Stimulated activated CD8-positive, alpha-beta memory T cell treated with anti-CD3 and anti-CD28 coated beads, Interleukin-15, amount 100 ng/mL, for 48 hours (primary cell): ENCODE results near the gene SLC45A1.

Experiments used
- DNase-seq, 2 donors: peaks; one replicate each; pipeline ENCODE4 v3.0.0-alpha.2; 2020; ENCODE audit warnings: low read depth in 2 of 2

Gene SLC45A1

GRCh38 chr1:8384577-8384976, 66.7 kb downstream of the SLC45A1 start:
- no peak for DNase-seq

DNA sequence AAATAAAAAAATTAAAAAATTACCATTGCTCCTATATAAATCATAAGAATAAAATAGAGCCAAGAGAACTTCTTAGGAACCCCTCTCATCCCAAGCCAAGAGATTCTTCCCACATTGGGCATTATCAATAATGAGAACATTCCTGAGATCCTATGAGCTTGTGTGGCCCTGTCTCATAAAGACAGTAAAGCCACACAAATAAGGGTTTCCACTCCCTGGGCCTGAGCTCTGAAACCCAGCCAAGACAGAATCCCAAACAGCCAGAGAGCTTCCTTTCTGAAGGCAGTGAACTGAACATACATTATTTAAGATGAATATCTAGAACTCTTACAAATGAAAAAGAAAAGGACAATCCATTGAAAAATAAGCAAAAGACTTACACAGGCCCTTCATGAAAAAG, 68.3 kb downstream of the SLC45A1 start:
- DNase-seq: no peak

DNA sequence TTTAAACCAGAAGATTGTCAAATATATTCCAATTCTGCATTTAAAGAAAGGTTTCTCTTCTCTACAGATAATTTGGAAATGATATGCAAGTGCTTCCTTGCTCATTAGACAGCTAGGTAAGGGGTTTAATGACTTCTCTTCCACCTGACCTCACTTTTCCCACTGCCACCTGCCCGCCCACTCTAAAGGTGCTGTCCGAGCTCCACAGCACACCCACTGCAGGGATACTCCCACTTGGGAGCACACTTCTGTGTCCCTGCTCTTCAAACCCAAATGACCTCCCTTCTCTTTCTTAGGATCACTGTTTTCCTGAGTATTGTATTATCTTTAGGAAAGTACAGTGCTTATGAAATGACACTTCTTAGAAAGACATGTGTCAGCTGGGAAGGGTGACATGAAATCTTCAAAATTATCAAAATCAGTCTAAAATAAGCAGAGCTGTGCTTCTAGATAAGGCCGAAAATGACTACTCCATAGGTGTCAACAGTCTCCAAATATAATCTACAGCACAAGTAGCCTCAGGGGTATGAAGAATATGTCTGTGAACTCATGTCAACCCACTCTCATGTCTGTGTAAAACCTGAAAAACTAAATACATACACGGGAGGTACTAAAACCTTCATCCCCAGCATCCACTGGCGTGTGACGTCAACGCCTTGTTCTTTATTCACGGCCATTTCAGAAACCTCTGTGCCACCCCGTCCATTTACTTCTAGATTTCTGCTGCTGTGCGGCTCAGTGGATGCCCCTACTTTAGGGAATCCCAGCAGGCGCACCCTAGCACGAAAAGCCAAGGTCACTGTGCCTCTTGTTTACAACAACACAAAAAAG, 71.0 kb downstream of the SLC45A1 start:
- DNase-seq: no peak

GRCh38 chr1:8389958-8390535, 72.1 kb downstream of the SLC45A1 start:
- DNase-seq: peak in 1 of 2 donors; percentile 27

GRCh38 chr1:8390707-8391106, 72.8 kb downstream of the SLC45A1 start:
- no peak for DNase-seq

- DNase-seq: no peak
These were observed 74.6 kb downstream of the SLC45A1 start for GRCh38 chr1:8392522-8392921.
